ENCODE results near the gene TNC. TPM values are rescaled to one million over a fixed set of nuclear protein-coding genes. Genes with fewer than 3 reads are reported as not detected.

Gene TNC
- polyA plus RNA-seq, 1 of the 3 experiments (the other 2 are of a cell fraction) = 805 TPM

- no peaks in the 10 kb centered on the region for H3K79me2 ChIP-seq (ENCODE audit: insufficient read depth)
- no peak overlapping the region for H3K27ac ChIP-seq (ENCODE audit: low read depth in 2 of 2, low read length in 1 of 2)
- H3K4me2 ChIP-seq = no peak overlapping the region
- H3K9ac ChIP-seq = no peak overlapping the region
- no peaks in the 10 kb centered on the region for H3K27me3 ChIP-seq (ENCODE audit: insufficient read depth)
- DNase-seq = no peak
- H3K9me2 ChIP-seq = no peaks in the 10 kb centered on the region
- H3K36me3 ChIP-seq (replicated peaks in 1 of 2; ENCODE audit: control insufficient read depth in 1 of 2, insufficient read depth in 2 of 2, low read length in 1 of 2) = no peaks in the 10 kb centered on the region
- no peaks in the 10 kb centered on the region for H4K20me1 ChIP-seq (ENCODE audit: insufficient read depth)
- H2AFZ ChIP-seq (ENCODE audit: low read depth) = 0 out of 2 replicates have a peak overlapping the region, but pooled peaks have one; percentile 18
- CTCF ChIA-PET = interaction anchor here (0.6 kb wide), 1 partner anchor 270 kb away, joined by 3 read pairs; no protein-coding TSS in a partner anchor
- POLR2A ChIA-PET = no interaction called here
- TF ChIP-seq EZH2phosphoT487 (IDR thresholded peaks at IDR 0.05; ENCODE audit: borderline replicate concordance, low read depth) (no peak), MAX (IDR thresholded peaks at IDR 0.05; ENCODE audit: low read depth) (no peak), POLR2AphosphoS5 (IDR thresholded peaks at IDR 0.05; ENCODE audit: low read depth, low read length) (no peak), GABPA (IDR thresholded peaks at IDR 0.05; ENCODE audit: low read depth) (no peak), RAD21 (IDR thresholded peaks at IDR 0.05; ENCODE audit: low read length) (no peak), TAF1 (IDR thresholded peaks at IDR 0.05; ENCODE audit: borderline replicate concordance, low read depth, low read length) (no peak), FOSL2 (IDR thresholded peaks at IDR 0.05; ENCODE audit: borderline replicate concordance, low read depth) (peak; percentile 79), FOXM1 (IDR thresholded peaks at IDR 0.05; ENCODE audit: low read depth) (no peak), GATA2 (CRISPR knock-in tag; IDR thresholded peaks at IDR 0.05) (no peak), TEAD4 (IDR thresholded peaks at IDR 0.05; ENCODE audit: borderline replicate concordance, insufficient read depth) (no peak; the same call in 1 of the 2 replicates), PBX3 (IDR thresholded peaks at IDR 0.05) (peak; percentile 85), RFX5 (IDR thresholded peaks at IDR 0.05; ENCODE audit: low read length) (no peak), REST (IDR thresholded peaks at IDR 0.05; ENCODE audit: low read depth, low read length) (no peak), MEF2A (IDR thresholded peaks at IDR 0.05; ENCODE audit: borderline replicate concordance, low read depth) (0 out of 2 replicates have a peak, but pooled peaks have one; percentile 19), RCOR1 (IDR thresholded peaks at IDR 0.05; ENCODE audit: low read length) (no peak), MXI1 (IDR thresholded peaks at IDR 0.05; ENCODE audit: low read depth, low read length) (no peak), JUND (IDR thresholded peaks at IDR 0.05) (peak; percentile 65), USF2 (IDR thresholded peaks at IDR 0.05; ENCODE audit: borderline replicate concordance, low read depth, low read length) (no peak), NRF1 (IDR thresholded peaks at IDR 0.05; ENCODE audit: low read depth, low read length) (no peak), TCF12 (IDR thresholded peaks at IDR 0.05) (peak; percentile 78), YY1 (IDR thresholded peaks at IDR 0.05; ENCODE audit: low read depth) (no peak), ZBTB33 (IDR thresholded peaks at IDR 0.05; ENCODE audit: borderline replicate concordance, low read depth) (no peak)
- WGBS (ENCODE audit: low lambda C conversion rate) = 59% methylated on average over 4 of the region's 4 CpGs
- no peaks in the 10 kb centered on the region for H3K9me3 ChIP-seq
- no peak overlapping the region for H3K4me3 ChIP-seq (ENCODE audit: low read depth in 2 of 2, low read length in 1 of 2)
- peaks cover 2% of the 10 kb centered on the region for H3F3A ChIP-seq (replicated peaks; ENCODE audit: insufficient read depth)
- H3K4me1 ChIP-seq (ENCODE audit: control insufficient read depth in 1 of 2, insufficient read depth in 2 of 2, low read depth in 1 of 2, low read length in 1 of 2) = peaks cover 0 to 9% of the 10 kb centered on the region in 2 experiments; a peak in 2 of 4 replicates
Measured at GRCh38 chr9:115127191-115127817, 9.3 kb upstream of the TNC start.

Data from SK-N-SH (cell line).